ENCODE data around the gene DNER. TPM values are rescaled to one million over a fixed set of nuclear protein-coding genes. Genes with fewer than 3 reads are reported as not detected.

DNER gene
- total RNA-seq, 1 experiment from 2014 or later = 3.7 TPM

- ATAC-seq = no peak
- no peaks in the 10 kb centered on the region for H3K4me1 Mint-ChIP-seq
- no peak overlapping the region for H3K27ac Mint-ChIP-seq
- no peak overlapping the region for H3K4me3 Mint-ChIP-seq
- H3K27me3 Mint-ChIP-seq (ENCODE audit: low read depth) = no peaks in the 10 kb centered on the region
- no peak for TF ChIP-seq ETV6 (CRISPR knock-in tag; IDR thresholded peaks at IDR 0.05)
- TF ChIP-seq ZBTB43 (CRISPR knock-in tag; IDR thresholded peaks at IDR 0.05) = no peak
- TF ChIP-seq SMAD3 (CRISPR knock-in tag; IDR thresholded peaks at IDR 0.05; ENCODE audit: borderline replicate concordance) = no peak
- no peak for TF ChIP-seq MYBL2 (CRISPR knock-in tag; IDR thresholded peaks at IDR 0.05)
- no peak for TF ChIP-seq MLX (CRISPR knock-in tag; IDR thresholded peaks at IDR 0.05)
- no peak for TF ChIP-seq CTCF (IDR thresholded peaks at IDR 0.05)
- TF ChIP-seq ZNF423 (CRISPR knock-in tag; IDR thresholded peaks at IDR 0.05) = no peak
- no peak for TF ChIP-seq ATF2 (CRISPR knock-in tag; IDR thresholded peaks at IDR 0.05; ENCODE audit: borderline replicate concordance, low read depth)
- no peak for TF ChIP-seq FOXK1 (CRISPR knock-in tag; IDR thresholded peaks at IDR 0.05)
- no peak for TF ChIP-seq E2F5 (CRISPR knock-in tag; IDR thresholded peaks at IDR 0.05)
- TF ChIP-seq HMGXB4 (CRISPR knock-in tag; IDR thresholded peaks at IDR 0.05) = no peak
- TF ChIP-seq NFATC4 (CRISPR knock-in tag; IDR thresholded peaks at IDR 0.05) = no peak
- DNase-seq (ENCODE audit: low spot score) = no peak
- peaks cover 15% of the 10 kb centered on the region for H3K9me3 Mint-ChIP-seq
- no peaks in the 10 kb centered on the region for H3K36me3 Mint-ChIP-seq
- ChIA-PET POLR2A (interaction anchor here (0.7 kb wide), 1 partner anchor 65 kb away, joined by 3 read pairs; no protein-coding TSS in a partner anchor), CTCF (interaction anchor here (0.8 kb wide), 1 partner anchor 61 kb away, joined by 3 read pairs; no protein-coding TSS in a partner anchor)
These were observed 343.8 kb downstream of the DNER start for GRCh38 chr2:229370509-229370908.

- ChIA-PET CTCF (no interaction called here), POLR2A (no interaction called here)
- H3K9me3 Mint-ChIP-seq = peaks cover 3% of the 10 kb centered on the region; the same call in 1 of the 2 replicates
- H3K4me3 Mint-ChIP-seq = no peak overlapping the region
- DNase-seq (ENCODE audit: low spot score) = no peak
- H3K36me3 Mint-ChIP-seq = no peaks in the 10 kb centered on the region
- peaks cover 7% of the 10 kb centered on the region for H3K4me1 Mint-ChIP-seq
- no peak for ATAC-seq
- H3K27me3 Mint-ChIP-seq (ENCODE audit: low read depth) = no peaks in the 10 kb centered on the region
- H3K27ac Mint-ChIP-seq = no peak overlapping the region
- no peak for TF ChIP-seq HMGA2 (CRISPR knock-in tag; IDR thresholded peaks at IDR 0.05)
- no peak for TF ChIP-seq IRF2 (CRISPR knock-in tag; IDR thresholded peaks at IDR 0.05; ENCODE audit: borderline replicate concordance, low read depth)
- TF ChIP-seq CREM (CRISPR knock-in tag; IDR thresholded peaks at IDR 0.05) = no peak
- TF ChIP-seq ZMAT4 (CRISPR knock-in tag; IDR thresholded peaks at IDR 0.05) = no peak
- no peak for TF ChIP-seq TEAD4 (CRISPR knock-in tag; IDR thresholded peaks at IDR 0.05)
- no peak for TF ChIP-seq ZNF232 (CRISPR knock-in tag; IDR thresholded peaks at IDR 0.05)
- no peak for TF ChIP-seq GTF2I (CRISPR knock-in tag; conservative IDR thresholded peaks at IDR 0.05)
- no peak for TF ChIP-seq AFF4 (CRISPR knock-in tag; IDR thresholded peaks at IDR 0.05; ENCODE audit: borderline replicate concordance)
- TF ChIP-seq ZNF138 (CRISPR knock-in tag; conservative IDR thresholded peaks at IDR 0.05) = no peak
- no peak for TF ChIP-seq USF1 (CRISPR knock-in tag; IDR thresholded peaks at IDR 0.05)
- TF ChIP-seq CBFB (CRISPR knock-in tag; IDR thresholded peaks at IDR 0.05; ENCODE audit: low read depth) = no peak
These were observed 351.1 kb downstream of the DNER start for GRCh38 chr2:229363185-229363814.

Measured in WTC11 (cell line).